ENCODE measurements around the gene RPSA.

RPSA gene

GRCh38 chr3:39420543-39420942 lies 14.0 kb downstream of the RPSA start:
- Histone ChIP-seq H3K79me1 (ENCODE audit: low read depth, low read length) (no peaks in the 10 kb centered on the region), H3K9ac (ENCODE audit: low read depth, low read length, poor library complexity) (no peak overlapping the region), H3K4me2 (ENCODE audit: insufficient read depth, low read length, poor library complexity, severe bottlenecking) (no peak overlapping the region), H2BK12ac (ENCODE audit: low read length) (no peak overlapping the region), H4K8ac (ENCODE audit: low read depth, low read length) (no peak overlapping the region), H3K4me3 (ENCODE audit: low read length in 2 of 2) (no peak overlapping the region), H3K36me3 (replicated peaks in 1 of 2; ENCODE audit: control insufficient read depth in 2 of 2, insufficient read depth in 2 of 2, low read length in 2 of 2) (no peaks in the 10 kb centered on the region), H3K4ac (ENCODE audit: low read length) (no peak overlapping the region), H2BK15ac (ENCODE audit: low read length) (no peak overlapping the region), H3K4me1 (ENCODE audit: control insufficient read depth in 2 of 2, insufficient read depth in 1 of 2, low read depth in 1 of 2, low read length in 2 of 2) (peaks cover 0 to 4% of the 10 kb centered on the region in 2 donors), H3K27me3 (ENCODE audit: control insufficient read depth in 3 of 3, insufficient read depth in 3 of 3, low read depth in 1 of 3, low read length in 3 of 3) (no peaks in the 10 kb centered on the region), H3K9me3 (replicated peaks in 1 of 2; ENCODE audit: control insufficient read depth in 2 of 2, insufficient read depth in 1 of 2, low read depth in 1 of 2, low read length in 2 of 2) (no peaks in the 10 kb centered on the region), H2BK5ac (ENCODE audit: low read length) (no peak overlapping the region), H3K27ac (replicated peaks; ENCODE audit: low read length) (no peak overlapping the region), H4K91ac (ENCODE audit: low read depth, low read length, poor library complexity) (no peak overlapping the region), H3K18ac (ENCODE audit: low read length) (no peak overlapping the region), H2AFZ (ENCODE audit: low read length) (no peak overlapping the region), H2AK5ac (ENCODE audit: low read depth, low read length) (no peak overlapping the region), H3K14ac (ENCODE audit: low read length) (no peak overlapping the region), H2BK120ac (ENCODE audit: low read depth, low read length) (no peak overlapping the region), H3K23ac (ENCODE audit: low read depth, low read length, poor library complexity) (no peak overlapping the region)
- WGBS, 2 donors (ENCODE audit: extremely low coverage in 2 of 2, insufficient read length in 2 of 2, insufficient replicate concordance in 1 of 2) = no CpG with 5 or more reads among the region's 2 CpGs
- no peak for DNase-seq (ENCODE audit: low spot score)

GRCh38 chr3:39423436-39423970 lies 17.0 kb downstream of the RPSA start:
- Histone ChIP-seq H4K91ac (ENCODE audit: low read depth, low read length, poor library complexity) (no peak overlapping the region), H2AFZ (ENCODE audit: low read length) (no peak overlapping the region), H2BK12ac (ENCODE audit: low read length) (no peak overlapping the region), H3K18ac (ENCODE audit: low read length) (no peak overlapping the region), H3K36me3 (replicated peaks in 1 of 2; ENCODE audit: control insufficient read depth in 2 of 2, insufficient read depth in 2 of 2, low read length in 2 of 2) (no peaks in the 10 kb centered on the region), H3K79me1 (ENCODE audit: low read depth, low read length) (no peaks in the 10 kb centered on the region), H3K9me3 (replicated peaks in 1 of 2; ENCODE audit: control insufficient read depth in 2 of 2, insufficient read depth in 1 of 2, low read depth in 1 of 2, low read length in 2 of 2) (no peaks in the 10 kb centered on the region), H3K27ac (replicated peaks; ENCODE audit: low read length) (no peak overlapping the region), H3K9ac (ENCODE audit: low read depth, low read length, poor library complexity) (no peak overlapping the region), H3K4me3 (ENCODE audit: low read length in 2 of 2) (no peak overlapping the region), H3K4me2 (ENCODE audit: insufficient read depth, low read length, poor library complexity, severe bottlenecking) (no peak overlapping the region), H3K4ac (ENCODE audit: low read length) (no peak overlapping the region), H3K14ac (ENCODE audit: low read length) (no peak overlapping the region), H2BK5ac (ENCODE audit: low read length) (no peak overlapping the region), H4K8ac (ENCODE audit: low read depth, low read length) (no peak overlapping the region), H3K23ac (ENCODE audit: low read depth, low read length, poor library complexity) (no peak overlapping the region), H2BK120ac (ENCODE audit: low read depth, low read length) (no peak overlapping the region), H2BK15ac (ENCODE audit: low read length) (no peak overlapping the region), H3K4me1 (ENCODE audit: control insufficient read depth in 2 of 2, insufficient read depth in 1 of 2, low read depth in 1 of 2, low read length in 2 of 2) (peaks cover 0 to 2% of the 10 kb centered on the region in 2 donors), H2AK5ac (ENCODE audit: low read depth, low read length) (no peak overlapping the region), H3K27me3 (ENCODE audit: control insufficient read depth in 3 of 3, insufficient read depth in 3 of 3, low read depth in 1 of 3, low read length in 3 of 3) (peaks cover 0 to 3% (median 0%) of the 10 kb centered on the region in 3 experiments)
- WGBS, 2 donors (ENCODE audit: extremely low coverage in 2 of 2, insufficient read length in 2 of 2, insufficient replicate concordance in 1 of 2) = no CpG with 5 or more reads among the region's 1 CpG
- no peak for DNase-seq (ENCODE audit: low spot score)

GRCh38 chr3:39426312-39426711 lies 19.8 kb downstream of the RPSA start:
- Histone ChIP-seq H3K9me3 (replicated peaks in 1 of 2; ENCODE audit: control insufficient read depth in 2 of 2, insufficient read depth in 1 of 2, low read depth in 1 of 2, low read length in 2 of 2) (no peaks in the 10 kb centered on the region), H3K23ac (ENCODE audit: low read depth, low read length, poor library complexity) (no peak overlapping the region), H2BK12ac (ENCODE audit: low read length) (no peak overlapping the region), H4K8ac (ENCODE audit: low read depth, low read length) (no peak overlapping the region), H3K4me2 (ENCODE audit: insufficient read depth, low read length, poor library complexity, severe bottlenecking) (no peak overlapping the region), H3K4ac (ENCODE audit: low read length) (no peak overlapping the region), H4K91ac (ENCODE audit: low read depth, low read length, poor library complexity) (no peak overlapping the region), H2AK5ac (ENCODE audit: low read depth, low read length) (no peak overlapping the region), H3K9ac (ENCODE audit: low read depth, low read length, poor library complexity) (no peak overlapping the region), H3K79me1 (ENCODE audit: low read depth, low read length) (no peaks in the 10 kb centered on the region), H3K18ac (ENCODE audit: low read length) (no peak overlapping the region), H2BK120ac (ENCODE audit: low read depth, low read length) (no peak overlapping the region), H3K4me3 (ENCODE audit: low read length in 2 of 2) (no peak overlapping the region), H2AFZ (ENCODE audit: low read length) (no peak overlapping the region), H3K27me3 (ENCODE audit: control insufficient read depth in 3 of 3, insufficient read depth in 3 of 3, low read depth in 1 of 3, low read length in 3 of 3) (peaks cover 0 to 3% (median 0%) of the 10 kb centered on the region in 3 experiments), H2BK5ac (ENCODE audit: low read length) (no peak overlapping the region), H2BK15ac (ENCODE audit: low read length) (no peak overlapping the region), H3K36me3 (replicated peaks in 1 of 2; ENCODE audit: control insufficient read depth in 2 of 2, insufficient read depth in 2 of 2, low read length in 2 of 2) (no peaks in the 10 kb centered on the region), H3K4me1 (ENCODE audit: control insufficient read depth in 2 of 2, insufficient read depth in 1 of 2, low read depth in 1 of 2, low read length in 2 of 2) (no peaks in the 10 kb centered on the region), H3K14ac (ENCODE audit: low read length) (no peak overlapping the region), H3K27ac (replicated peaks; ENCODE audit: low read length) (no peak overlapping the region)
- whole genome bisulfite sequencing, 2 donors (ENCODE audit: extremely low coverage in 2 of 2, insufficient read length in 2 of 2, insufficient replicate concordance in 1 of 2) = no CpG with 5 or more reads among the region's 1 CpG
- no peak for DNase-seq (ENCODE audit: low spot score)

GRCh38 chr3:39427506-39427905 lies 21.0 kb downstream of the RPSA start:
- DNase-seq (ENCODE audit: low spot score) = no peak
- Histone ChIP-seq H2AK5ac (ENCODE audit: low read depth, low read length) (no peak overlapping the region), H3K14ac (ENCODE audit: low read length) (no peak overlapping the region), H3K27ac (replicated peaks; ENCODE audit: low read length) (no peak overlapping the region), H3K4ac (ENCODE audit: low read length) (no peak overlapping the region), H3K4me2 (ENCODE audit: insufficient read depth, low read length, poor library complexity, severe bottlenecking) (no peak overlapping the region), H2BK12ac (ENCODE audit: low read length) (no peak overlapping the region), H2BK5ac (ENCODE audit: low read length) (no peak overlapping the region), H4K8ac (ENCODE audit: low read depth, low read length) (no peak overlapping the region), H3K36me3 (replicated peaks in 1 of 2; ENCODE audit: control insufficient read depth in 2 of 2, insufficient read depth in 2 of 2, low read length in 2 of 2) (no peaks in the 10 kb centered on the region), H3K18ac (ENCODE audit: low read length) (no peak overlapping the region), H4K91ac (ENCODE audit: low read depth, low read length, poor library complexity) (no peak overlapping the region), H3K23ac (ENCODE audit: low read depth, low read length, poor library complexity) (no peak overlapping the region), H3K79me1 (ENCODE audit: low read depth, low read length) (no peaks in the 10 kb centered on the region), H3K9me3 (replicated peaks in 1 of 2; ENCODE audit: control insufficient read depth in 2 of 2, insufficient read depth in 1 of 2, low read depth in 1 of 2, low read length in 2 of 2) (no peaks in the 10 kb centered on the region), H3K4me3 (ENCODE audit: low read length in 2 of 2) (no peak overlapping the region), H2BK15ac (ENCODE audit: low read length) (no peak overlapping the region), H3K9ac (ENCODE audit: low read depth, low read length, poor library complexity) (no peak overlapping the region), H2BK120ac (ENCODE audit: low read depth, low read length) (no peak overlapping the region), H3K27me3 (ENCODE audit: control insufficient read depth in 3 of 3, insufficient read depth in 3 of 3, low read depth in 1 of 3, low read length in 3 of 3) (peaks cover 0 to 3% (median 0%) of the 10 kb centered on the region in 3 experiments), H2AFZ (ENCODE audit: low read length) (no peak overlapping the region), H3K4me1 (ENCODE audit: control insufficient read depth in 2 of 2, insufficient read depth in 1 of 2, low read depth in 1 of 2, low read length in 2 of 2) (no peaks in the 10 kb centered on the region)
- no CpG with 5 or more reads among the region's 1 CpG for WGBS, 2 donors (ENCODE audit: extremely low coverage in 2 of 2, insufficient read length in 2 of 2, insufficient replicate concordance in 1 of 2)

All from neuronal stem cell (in vitro differentiated cells).